Mucosa of descending colon (tissue), 3 donors: ENCODE results near the gene MCC. TPM values are rescaled to one million over a fixed set of nuclear protein-coding genes. Genes with fewer than 3 reads are reported as not detected.
"Not testable (repeated sequence)": the region's sequence is repeated elsewhere in the genome, so short reads cannot be mapped to it uniquely, and the experiment has no call there.

Experiments
- ATAC-seq: fragments of 200-7000 bp; cut with Tn5 transposase; one replicate; pipeline ENCODE4 v1.9.1; 2020; ENCODE audit warnings: mild to moderate bottlenecking, moderate library complexity
- DNase-seq, 3 donors: peaks; one replicate each; pipeline ENCODE4 v3.0.0-alpha.2; 2020
- H3K36me3 ChIP-seq: fragments of 200-600 bp; one replicate; pipeline ENCODE4 v1.8.0; 2021; ENCODE audit warnings: low read depth, mild to moderate bottlenecking
- H3K4me1 ChIP-seq: fragments of 200-600 bp; one replicate; pipeline ENCODE4 v1.8.0; 2021; ENCODE audit warnings: low read depth, mild to moderate bottlenecking
- H3K4me3 ChIP-seq: fragments of 200-600 bp; one replicate; pipeline ENCODE4 v1.8.0; 2021; ENCODE audit warnings: mild to moderate bottlenecking
- H3K9me3 ChIP-seq: fragments of 200-600 bp; one replicate; pipeline ENCODE4 v1.8.0; 2021; ENCODE audit warnings: mild to moderate bottlenecking
- CTCF ChIP-seq: fragments of 200-600 bp; IDR thresholded peaks from one replicate; pipeline ENCODE4 v1.8.0; 2022; ENCODE audit warnings: antibody characterized with exemption, mild to moderate bottlenecking
- intact Hi-C, 2 donors: fragments of 100-400 bp; cut with DNase I in 1 of 2; cut with micrococcal nuclease in 1 of 2; formaldehyde crosslinking; loops; one replicate each; pipeline versions ENCODE4 v1.11.0 to v1.11.1; 2022; cut with DNase I, micrococcal nuclease
- total RNA-seq, 3 donors: library from RNA; stranded (reverse); fragmentation: NEBNext Ultra II Directional in 2 of 3; extraction: Animal tissue kit (Norgen Biotek cat#: 25700) in 2 of 3; gene quantifications; one replicate each; pipeline versions ENCODE4 v1.2.1 to v1.2.4, GENCODE V29; 2021 to 2023
- donor health status: DM: no; HTN: no; CAD: no; lungs with moderate emphysema.
- donor health status: DM: no; HTN: no; CAD: no.
- donor health status: DM: no; HTN: yes; CAD: no.

Gene MCC
- total RNA-seq, 3 donors from 2014 or later: 1.5 to 7.4 (median 4.4) TPM

- intact Hi-C loops: no loop called here
- Histone ChIP-seq H3K9me3 (no peaks in the 10 kb centered on the region), H3K36me3 (no peaks in the 10 kb centered on the region), H3K4me3 (no peak overlapping the region), H3K4me1 (no peaks in the 10 kb centered on the region)
- DNase-seq: no peak
- no peak for ATAC-seq
- TF ChIP-seq CTCF: no peak
Observed at GRCh38 chr5:113075019-113075418, 413.2 kb downstream of the MCC start.

DNA sequence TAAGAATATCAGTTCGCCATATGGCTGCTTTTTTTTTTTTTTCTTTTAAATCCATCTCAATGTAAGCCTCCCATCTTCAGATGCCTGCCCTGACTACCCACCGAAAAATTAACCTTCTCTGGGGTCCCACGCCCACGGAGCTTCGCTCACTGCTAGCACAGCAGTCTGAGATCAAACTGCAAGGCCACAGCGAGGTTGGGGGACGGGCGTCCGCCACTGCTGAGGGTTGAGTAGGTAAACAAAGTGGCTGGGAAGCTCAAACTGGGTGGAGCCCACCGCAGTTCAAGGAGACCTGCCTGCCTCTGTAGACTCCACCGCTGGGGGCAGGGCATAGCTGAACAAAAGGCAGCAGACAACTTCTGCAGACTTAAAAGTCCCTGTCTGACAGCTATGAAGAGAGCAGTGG is 414.6 kb downstream of the MCC start:
- H3K9me3 ChIP-seq, H3K36me3 ChIP-seq, H3K4me3 ChIP-seq, DNase-seq, H3K4me1 ChIP-seq, ATAC-seq, intact Hi-C loops: not testable (repeated sequence)

DNA sequence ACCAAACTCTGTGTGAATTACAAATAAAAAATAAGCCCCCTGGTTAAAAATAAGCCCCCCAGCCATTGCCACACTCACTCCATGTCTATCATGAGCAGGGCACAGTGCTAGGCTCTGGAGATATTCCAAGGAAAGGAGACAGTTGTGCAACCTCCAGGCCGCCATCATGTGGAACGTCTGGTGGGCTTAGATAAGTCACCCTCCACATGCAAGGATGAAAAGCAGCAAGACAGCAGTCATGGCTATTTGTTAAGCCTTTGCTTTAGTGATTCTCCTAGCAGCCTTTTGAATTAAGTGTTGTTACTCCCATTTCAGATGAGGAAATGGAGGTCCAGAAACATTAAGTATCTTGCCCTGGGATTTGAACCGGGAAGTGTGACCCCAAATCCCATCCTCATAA is 416.9 kb downstream of the MCC start:
- H3K36me3 ChIP-seq: no peaks in the 10 kb centered on the region
- intact Hi-C loops: no loop called here
- H3K4me1 ChIP-seq: no peaks in the 10 kb centered on the region
- H3K9me3 ChIP-seq: no peaks in the 10 kb centered on the region
- H3K4me3 ChIP-seq: no peak overlapping the region
- TF ChIP-seq CTCF: no peak
- ATAC-seq: no peak
- DNase-seq: no peak

DNA sequence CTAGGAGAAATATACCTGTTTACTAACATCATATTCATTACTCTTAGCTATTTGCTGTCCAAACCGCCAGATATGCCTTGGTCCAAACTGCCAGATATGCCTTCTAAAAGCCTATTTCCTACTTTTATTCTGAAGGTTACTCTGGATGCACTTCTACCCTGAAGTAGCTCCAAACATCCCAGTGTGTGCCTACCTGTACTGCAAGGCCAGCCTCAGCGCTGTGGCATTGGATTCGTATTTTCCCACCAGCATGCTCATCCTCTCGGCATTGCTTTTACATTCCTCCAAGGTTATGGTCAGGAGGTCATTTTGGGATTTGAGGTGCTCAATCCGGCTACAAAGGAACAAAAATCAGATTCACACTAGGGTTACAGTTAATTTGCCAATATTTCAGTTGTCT is 417.4 kb downstream of the MCC start:
- TF ChIP-seq CTCF: no peak
- ATAC-seq: no peak
- no peaks in the 10 kb centered on the region for H3K4me1 ChIP-seq
- intact Hi-C loops: no loop called here
- no peaks in the 10 kb centered on the region for H3K36me3 ChIP-seq
- no peak overlapping the region for H3K4me3 ChIP-seq
- no peak for DNase-seq
- H3K9me3 ChIP-seq: no peaks in the 10 kb centered on the region

GRCh38 chr5:113068559-113068958 is 419.7 kb downstream of the MCC start:
- DNase-seq (no peak), ATAC-seq (peak; percentile 22)
- Histone ChIP-seq H3K9me3 (no peaks in the 10 kb centered on the region), H3K4me3 (no peak overlapping the region), H3K4me1 (no peaks in the 10 kb centered on the region), H3K36me3 (no peaks in the 10 kb centered on the region)
- intact Hi-C loops: no loop called here
- no peak for TF ChIP-seq CTCF

- peak in 1 of 3 donors; percentile 18 for DNase-seq
Observed at GRCh38 chr5:113067635-113068344, 420.5 kb downstream of the MCC start.

More at GRCh38 chr5:113067635-113068344, 420.5 kb downstream of the MCC start:
- Histone ChIP-seq H3K9me3 (no peaks in the 10 kb centered on the region), H3K4me1 (no peaks in the 10 kb centered on the region), H3K36me3 (no peaks in the 10 kb centered on the region), H3K4me3 (no peak overlapping the region)
- intact Hi-C loops: no loop called here
- no peak for TF ChIP-seq CTCF
- ATAC-seq: peak; percentile 42
